RKO (cell line): ENCODE data around the gene SLC4A1.

ENCODE experiments used
- DNase-seq: peaks from one replicate; pipeline ENCODE4 v3.0.0-alpha.2; 2016; ENCODE audit warnings: low spot score

Gene SLC4A1

GRCh38 chr17:44283344-44284023 lies 15.5 kb upstream of the SLC4A1 start:
- no peak for DNase-seq

DNA sequence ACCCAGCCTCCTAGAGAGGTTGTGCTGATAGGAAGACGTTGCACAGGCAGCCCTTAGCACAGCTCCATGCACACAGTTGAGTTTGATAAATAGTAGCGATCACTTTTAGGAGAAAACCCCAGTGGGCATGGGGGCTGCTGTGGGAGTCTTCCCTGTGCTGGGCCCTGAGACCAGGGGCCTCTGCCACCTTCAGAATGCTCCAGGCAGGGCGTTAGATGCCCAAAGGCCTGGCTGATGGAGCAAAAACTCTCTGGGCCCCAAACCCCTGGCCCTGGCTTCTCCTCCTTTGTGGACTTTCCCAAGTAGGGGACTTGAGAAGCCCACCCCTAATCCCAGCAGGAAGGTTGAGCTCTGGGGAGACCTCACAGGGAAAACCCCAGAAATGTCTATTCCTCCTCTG lies 14.3 kb upstream of the SLC4A1 start:
- no peak for DNase-seq

- DNase-seq: no peak
Observed at GRCh38 chr17:44281570-44281969, 13.6 kb upstream of the SLC4A1 start.

GRCh38 chr17:44280392-44280937 lies 12.5 kb upstream of the SLC4A1 start:
- DNase-seq: no peak

DNA sequence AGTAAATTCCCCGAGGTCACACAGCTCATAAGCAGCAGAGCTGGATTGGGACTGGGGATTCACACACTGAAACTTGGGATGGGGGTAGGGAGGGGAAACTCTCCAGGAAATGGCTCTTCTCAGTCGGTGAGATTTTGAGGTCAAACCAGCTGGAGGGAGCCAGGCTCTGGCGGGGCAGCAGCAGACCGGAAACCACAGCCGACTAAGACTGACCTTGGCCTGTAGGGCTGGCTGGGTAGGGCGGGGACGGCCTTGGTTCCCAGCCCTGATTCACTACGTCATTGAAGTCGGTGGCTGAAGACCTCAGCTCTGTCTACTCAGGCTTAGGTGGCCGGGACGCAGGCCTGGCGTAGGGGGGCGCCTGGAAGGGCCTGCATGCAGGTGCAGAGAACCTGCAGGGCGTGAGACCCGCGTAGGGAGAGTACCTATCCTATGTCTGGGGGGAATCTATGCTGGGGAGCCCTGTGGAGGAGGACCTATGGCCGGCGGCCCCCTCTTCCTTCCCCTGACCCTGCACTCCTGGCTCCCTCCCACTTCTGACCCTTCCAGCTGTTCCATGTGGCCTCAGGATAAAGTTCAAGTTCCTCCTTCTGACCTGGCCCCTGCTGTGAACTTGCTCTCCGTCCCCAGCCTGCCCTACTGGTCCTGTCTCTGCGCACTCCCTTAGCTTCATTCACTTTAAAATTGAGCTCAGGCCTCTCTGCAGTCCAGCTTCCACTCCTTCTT lies 11.9 kb upstream of the SLC4A1 start:
- DNase-seq: peak; percentile 84

DNA sequence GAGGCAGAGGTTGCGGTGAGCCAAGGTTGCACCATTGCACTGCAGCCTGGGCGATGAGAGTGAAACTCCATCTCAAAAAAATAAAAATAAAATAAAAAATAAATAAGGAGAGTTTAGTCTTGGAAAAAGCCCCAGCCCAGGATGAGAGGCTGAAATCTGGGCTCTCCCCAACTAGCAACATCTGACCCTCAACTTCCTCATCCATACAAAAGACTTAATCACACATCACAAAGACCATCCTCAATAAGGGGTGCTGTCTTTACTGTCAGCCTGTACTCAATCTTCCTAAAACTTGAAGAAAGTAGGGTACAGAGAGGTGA lies 11.4 kb upstream of the SLC4A1 start:
- DNase-seq: no peak

GRCh38 chr17:44277976-44278375 lies 10.0 kb upstream of the SLC4A1 start:
- DNase-seq: peak; percentile 70

- DNase-seq: no peak
Observed at GRCh38 chr17:44273607-44274006, 5.7 kb upstream of the SLC4A1 start.

GRCh38 chr17:44272954-44273353 lies 5.0 kb upstream of the SLC4A1 start:
- no peak for DNase-seq

DNA sequence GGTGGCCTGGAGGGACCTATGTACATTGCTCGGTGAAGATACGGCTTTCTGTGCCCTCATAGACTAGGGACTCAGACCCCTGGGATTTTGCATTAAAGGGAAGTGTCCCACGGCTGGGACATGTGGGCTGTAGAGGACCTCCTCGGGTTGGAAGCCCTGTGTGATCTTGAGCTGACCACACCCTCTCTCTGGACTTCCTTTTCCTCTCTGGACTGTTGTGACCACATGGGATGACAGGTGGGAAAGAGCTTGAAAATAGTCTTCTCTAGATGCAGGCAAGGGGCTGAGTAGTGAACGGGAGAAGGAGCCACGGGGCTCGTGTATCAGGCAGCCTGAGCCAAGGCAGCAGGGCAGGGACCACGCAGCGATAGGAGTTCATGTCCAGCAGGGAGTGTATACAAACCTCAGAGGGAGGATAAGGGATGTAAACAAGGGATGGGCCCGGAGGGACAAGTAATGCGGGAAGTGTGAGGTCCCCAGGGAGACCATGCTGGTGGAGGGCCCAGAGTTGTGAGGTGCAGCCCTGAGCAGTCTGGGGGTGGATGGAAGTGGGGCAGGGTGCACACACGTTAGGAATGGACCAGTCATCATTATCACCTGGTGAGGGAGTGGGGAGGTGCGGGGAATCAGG lies 4.5 kb upstream of the SLC4A1 start:
- DNase-seq: no peak

GRCh38 chr17:44269535-44270240 lies 1.8 kb upstream of the SLC4A1 start:
- no peak for DNase-seq

- DNase-seq: no peak
Observed at GRCh38 chr17:44268709-44269534, 987 bp upstream of the SLC4A1 start.

- DNase-seq: no peak
Observed at GRCh38 chr17:44267165-44267455, 825 bp downstream of the SLC4A1 start.

- peak; percentile 8 for DNase-seq
Observed at GRCh38 chr17:44266402-44267164, 1.4 kb downstream of the SLC4A1 start.

DNA sequence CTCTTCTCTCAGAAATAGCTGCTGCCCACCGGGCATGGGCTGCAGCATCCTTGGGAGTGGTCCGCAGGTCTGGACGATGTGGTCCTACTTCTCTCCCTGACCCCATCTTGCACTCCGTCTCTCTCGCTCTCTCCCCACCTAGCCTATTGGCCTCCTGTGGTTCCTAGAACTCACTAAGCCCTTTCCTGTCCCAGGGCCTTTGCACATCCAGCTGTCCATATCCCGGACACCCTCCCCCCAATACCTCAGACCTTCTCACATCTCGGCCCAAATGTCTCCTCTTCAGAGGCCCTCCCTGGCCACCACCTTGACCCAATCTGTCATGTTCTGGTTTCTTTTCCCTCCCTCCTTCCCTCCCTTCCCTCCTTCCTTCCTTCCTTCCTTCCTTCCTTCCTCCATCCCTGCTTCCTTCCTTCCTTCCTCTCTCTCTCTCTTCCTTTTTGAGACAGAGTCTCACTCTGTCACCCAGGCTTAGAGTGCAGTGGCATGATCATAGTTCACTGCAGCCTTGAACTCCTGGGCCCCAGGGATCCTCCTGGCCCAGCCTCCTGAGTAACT lies 4.5 kb downstream of the SLC4A1 start:
- DNase-seq: no peak

DNA sequence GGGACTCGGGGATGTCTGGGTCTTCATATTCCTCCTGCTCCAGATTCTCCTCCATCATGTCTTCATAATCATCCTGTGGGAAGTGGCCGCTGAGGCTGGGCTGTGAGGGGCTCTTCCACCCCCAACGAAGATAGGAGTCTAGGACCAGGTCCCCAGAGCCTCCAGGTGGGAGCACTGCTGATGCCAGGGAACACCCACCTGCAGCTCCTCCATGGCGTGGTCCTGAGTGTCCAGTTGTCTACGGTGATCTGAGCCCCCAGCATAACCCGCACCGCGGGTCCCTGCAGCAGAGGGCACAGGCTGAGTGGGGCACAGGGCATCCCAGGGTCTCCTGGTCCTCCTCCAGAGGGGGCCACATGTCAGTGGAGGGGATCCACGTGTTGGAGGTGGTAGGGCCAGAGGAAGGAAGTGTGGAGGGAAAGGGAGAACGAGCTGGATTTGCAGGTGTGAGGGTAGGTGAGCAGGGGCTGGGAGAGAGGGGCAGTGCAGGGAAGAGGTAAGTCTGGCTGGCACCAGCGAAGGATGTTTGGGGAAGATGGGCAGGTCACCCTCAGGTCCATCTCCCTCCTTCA lies 5.2 kb downstream of the SLC4A1 start:
- no peak for DNase-seq

DNA sequence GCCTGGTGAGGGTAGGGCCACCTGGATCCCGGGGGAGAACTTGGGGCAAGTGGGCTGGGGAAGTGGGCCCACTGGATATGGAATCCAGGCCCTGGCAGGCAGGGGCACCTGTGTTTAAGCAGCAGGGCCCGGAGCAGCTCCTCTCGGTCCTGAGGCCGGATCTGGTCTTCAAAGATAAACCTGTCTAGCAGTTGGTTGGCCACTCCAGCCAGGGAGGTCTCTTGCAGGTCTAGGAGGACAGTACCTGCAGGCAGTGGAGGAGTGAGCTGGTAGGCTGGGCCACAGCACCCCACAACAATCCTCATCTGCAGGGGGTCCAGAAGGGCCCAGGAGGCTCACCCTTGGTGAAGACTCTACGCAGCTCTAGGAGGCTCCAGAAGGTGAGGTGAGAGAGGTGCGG lies 7.6 kb downstream of the SLC4A1 start:
- no peak for DNase-seq

DNA sequence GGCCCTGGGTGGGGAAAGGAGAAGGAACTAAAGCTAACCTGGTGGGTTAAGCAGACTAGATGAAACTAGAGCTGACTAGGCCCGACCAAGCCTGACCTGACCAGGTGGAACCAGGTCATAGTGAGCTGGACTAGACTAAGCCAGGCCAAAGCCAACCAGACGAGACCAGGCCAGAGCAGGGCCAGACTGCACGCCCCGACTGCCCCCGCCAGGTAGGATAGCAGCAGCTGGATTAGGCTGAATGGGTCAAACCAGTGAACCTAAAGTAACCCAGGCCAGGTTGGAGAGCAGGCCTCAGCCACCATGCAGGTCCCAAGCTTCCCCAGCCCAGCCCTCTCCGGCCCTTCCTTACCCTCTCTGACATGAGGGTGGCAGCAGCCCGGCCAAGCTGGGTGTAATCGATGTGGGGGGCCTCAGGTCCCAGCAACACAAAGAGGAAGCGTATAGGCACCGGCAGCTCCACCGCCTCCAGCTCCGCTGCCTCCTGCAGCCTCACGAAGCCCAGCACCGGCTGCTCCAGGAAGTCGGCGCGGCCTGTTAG lies 9.1 kb downstream of the SLC4A1 start:
- DNase-seq: no peak

DNA sequence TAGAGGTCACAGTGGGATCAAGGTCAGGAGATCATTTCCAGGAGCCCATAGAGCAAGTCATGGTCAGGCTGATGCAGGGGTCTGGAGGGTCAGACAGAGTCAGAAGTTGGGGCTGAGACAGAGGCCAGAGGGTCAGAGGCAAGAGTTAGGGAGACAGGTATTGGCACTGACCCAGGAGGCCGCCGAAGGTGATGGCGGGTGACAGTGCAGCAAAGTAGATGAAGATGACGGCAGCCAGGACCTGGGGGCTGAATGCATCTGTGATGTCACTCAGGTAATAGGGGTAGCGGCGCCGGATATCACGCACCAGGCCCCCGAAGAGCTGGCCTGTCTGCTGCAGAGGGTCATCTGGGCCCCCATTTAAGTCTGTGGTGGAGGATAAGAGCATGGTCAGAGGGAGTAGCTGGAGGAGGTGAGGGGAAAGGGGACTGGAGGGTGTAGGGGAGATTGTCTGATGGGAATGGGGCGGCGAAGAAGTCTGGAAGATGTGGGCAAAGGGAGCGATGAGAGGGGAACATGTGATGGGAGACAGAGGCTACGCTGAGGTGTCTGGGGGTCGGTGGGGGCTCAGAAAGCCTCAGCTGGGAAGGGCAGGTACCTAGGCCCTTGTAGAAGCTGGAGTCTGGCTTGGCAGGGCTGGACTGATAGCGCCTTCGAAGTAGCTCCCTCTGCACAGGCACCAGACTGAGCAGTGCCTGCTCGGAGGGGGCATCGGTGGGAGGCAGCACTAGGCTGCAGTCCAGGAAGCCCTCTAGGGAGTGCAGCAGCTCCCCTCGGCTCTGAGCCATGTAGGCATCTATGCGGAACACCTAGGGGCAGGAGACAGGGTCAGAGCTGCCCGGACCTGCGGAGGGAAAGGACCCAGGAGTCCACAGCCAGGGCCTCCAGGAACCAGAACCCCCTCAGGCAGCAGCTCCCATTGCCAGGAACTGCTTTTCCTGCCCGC lies 9.8 kb downstream of the SLC4A1 start:
- DNase-seq: no peak
